H54 (cell line): ENCODE data around the gene SUPT5H.

ENCODE experiments used
- DNase-seq: peaks from one replicate; pipeline ENCODE4 v3.0.0; 2011; ENCODE audit warnings: low spot score, mixed read lengths; ENCODE audit not compliant: insufficient read length
- FAIRE-seq: peaks from 3 replicates; lab custom pipeline; 2011; peaks lifted over from hg19 to GRCh38; lab: Jason Lieb, UNC
- POLR2A ChIP-seq: IDR thresholded peaks from 2 replicates; pipeline ENCODE4 v1.6.1; 2011; ENCODE audit warnings: low read depth, mild to moderate bottlenecking, low read length

SUPT5H gene

DNA sequence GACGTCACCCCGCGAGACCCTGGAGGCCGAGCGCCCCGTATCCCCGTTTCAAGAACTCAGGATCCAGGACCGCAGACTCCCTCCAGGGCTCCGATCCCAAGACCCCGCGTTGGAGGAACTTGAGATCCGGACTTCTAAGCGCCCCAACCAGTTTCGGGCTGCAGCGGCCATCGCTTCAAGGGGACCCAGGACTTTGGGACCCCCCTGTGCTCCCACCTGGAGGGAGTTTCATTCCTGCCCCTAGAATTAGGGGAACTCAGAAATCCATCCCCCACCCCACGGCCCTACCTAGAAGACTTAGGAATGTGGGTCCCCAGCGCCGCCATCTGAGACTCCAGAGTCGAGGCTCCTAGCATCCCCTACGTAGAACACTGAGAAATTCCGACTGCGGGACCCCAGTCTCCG, 32.5 kb upstream of the SUPT5H start:
- no peak for DNase-seq
- no peak for TF ChIP-seq POLR2A
- no peak for FAIRE-seq

DNA sequence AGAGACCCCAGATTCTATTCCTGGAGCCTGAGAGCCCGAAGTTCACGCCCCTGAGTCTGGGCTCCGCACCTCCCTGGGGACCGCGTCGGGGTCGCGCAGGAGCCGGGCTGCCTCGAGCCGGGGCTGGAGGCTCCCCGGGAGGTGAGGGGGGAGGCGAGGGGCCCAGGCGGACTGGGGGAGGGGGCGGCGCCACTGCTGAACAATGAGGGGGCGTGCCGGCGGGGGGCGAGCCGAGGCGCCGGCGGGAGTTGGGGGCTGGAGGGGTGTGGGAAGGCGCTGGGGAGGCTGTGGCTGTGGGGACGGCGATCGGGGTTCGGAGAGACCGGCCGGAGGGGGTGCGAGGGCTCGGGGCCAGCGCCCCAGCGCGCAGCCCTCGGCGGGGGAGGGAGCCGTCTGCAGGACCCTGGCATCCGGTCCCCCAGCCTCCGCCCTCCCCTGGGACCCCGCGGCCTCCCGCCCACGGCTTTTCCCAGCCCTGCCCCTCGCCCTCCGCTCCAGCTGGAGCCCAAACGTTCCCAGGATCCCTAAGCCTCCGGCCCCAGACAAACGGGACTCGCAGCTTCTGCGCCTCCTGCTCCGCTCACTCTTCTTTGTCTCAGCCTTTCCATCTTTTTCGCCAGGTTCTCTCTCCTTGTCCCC, 32.0 kb upstream of the SUPT5H start:
- TF ChIP-seq POLR2A: peak; percentile 25; the same call in 1 of the 2 replicates
- no peak for DNase-seq
- no peak for FAIRE-seq

DNA sequence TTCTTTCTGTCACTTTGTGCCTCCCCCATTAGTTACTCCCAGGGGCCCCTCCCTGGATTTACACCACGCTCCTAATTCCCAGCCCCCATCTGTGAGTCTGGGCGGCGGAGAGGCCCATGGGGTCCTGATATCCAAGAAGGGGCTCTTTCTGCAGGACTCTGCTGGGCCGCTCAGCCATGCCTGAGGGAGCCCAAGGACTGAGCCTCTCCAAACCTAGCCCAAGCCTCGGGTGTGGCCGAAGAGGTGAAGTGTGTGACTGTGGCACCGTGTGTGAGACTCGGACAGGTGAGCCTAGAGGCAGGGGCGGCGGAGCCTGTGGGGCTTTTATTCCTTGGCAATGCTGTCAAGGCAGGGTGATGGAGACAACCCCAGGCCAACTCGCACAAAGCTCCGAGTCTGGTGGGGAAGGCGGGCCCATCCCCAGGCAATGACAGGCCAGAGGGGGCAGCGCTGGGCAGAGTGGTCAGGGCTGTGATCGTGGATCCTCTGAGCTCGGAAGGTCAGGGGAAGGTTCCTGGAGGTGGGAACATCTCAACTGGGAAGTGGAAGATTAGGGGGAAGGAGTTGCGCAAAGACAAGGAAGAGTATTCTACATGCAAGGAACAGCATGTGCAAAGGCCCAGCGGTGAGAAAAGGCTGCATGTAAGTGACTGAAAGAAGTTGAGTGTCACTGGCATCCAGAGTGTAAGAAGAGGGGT, 31.3 kb upstream of the SUPT5H start:
- FAIRE-seq (no peak), DNase-seq (no peak)
- no peak for TF ChIP-seq POLR2A

DNA sequence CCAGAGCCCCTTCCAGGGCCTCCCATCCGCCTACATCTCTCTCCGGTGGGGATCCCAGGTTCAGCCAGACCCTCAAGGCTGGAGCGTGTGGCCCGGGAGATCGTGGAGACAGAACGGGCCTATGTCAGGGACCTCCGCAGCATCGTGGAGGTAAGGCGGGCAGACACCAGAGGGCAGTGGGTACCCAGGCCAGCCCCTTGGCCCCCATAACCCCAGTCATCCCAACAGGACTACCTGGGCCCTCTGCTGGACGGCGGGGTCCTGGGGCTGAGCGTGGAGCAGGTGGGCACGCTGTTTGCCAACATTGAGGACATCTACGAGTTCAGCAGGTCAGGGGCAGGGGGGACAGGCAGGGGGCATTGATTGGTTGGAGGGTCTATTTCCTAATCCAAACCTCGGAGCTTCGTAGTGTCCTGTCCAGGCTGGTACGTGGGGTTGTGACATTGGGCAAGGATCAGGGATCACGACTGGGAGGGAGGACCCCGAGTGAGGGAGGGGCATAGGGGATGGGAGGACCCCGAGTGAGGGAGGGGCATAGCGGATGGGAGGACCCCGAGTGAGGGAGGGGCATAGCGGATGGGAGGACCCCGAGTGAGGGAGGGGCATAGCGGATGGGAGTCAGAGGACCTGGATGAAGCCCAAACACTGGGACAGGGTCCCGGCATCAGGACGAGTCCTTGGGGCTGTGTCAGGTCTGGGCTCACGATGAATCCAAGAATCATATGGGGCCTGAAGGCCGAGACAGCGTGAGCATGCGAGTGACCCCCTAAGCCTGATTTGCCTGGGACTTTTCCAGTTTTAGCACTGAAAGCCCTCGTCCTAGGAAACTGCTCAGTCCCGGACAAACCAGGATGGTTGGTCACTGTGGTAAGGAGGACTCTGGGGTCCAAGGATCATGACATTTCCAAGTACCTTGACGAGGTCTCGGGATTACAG, 30.0 kb upstream of the SUPT5H start:
- TF ChIP-seq POLR2A: no peak
- FAIRE-seq (no peak), DNase-seq (no peak)

DNA sequence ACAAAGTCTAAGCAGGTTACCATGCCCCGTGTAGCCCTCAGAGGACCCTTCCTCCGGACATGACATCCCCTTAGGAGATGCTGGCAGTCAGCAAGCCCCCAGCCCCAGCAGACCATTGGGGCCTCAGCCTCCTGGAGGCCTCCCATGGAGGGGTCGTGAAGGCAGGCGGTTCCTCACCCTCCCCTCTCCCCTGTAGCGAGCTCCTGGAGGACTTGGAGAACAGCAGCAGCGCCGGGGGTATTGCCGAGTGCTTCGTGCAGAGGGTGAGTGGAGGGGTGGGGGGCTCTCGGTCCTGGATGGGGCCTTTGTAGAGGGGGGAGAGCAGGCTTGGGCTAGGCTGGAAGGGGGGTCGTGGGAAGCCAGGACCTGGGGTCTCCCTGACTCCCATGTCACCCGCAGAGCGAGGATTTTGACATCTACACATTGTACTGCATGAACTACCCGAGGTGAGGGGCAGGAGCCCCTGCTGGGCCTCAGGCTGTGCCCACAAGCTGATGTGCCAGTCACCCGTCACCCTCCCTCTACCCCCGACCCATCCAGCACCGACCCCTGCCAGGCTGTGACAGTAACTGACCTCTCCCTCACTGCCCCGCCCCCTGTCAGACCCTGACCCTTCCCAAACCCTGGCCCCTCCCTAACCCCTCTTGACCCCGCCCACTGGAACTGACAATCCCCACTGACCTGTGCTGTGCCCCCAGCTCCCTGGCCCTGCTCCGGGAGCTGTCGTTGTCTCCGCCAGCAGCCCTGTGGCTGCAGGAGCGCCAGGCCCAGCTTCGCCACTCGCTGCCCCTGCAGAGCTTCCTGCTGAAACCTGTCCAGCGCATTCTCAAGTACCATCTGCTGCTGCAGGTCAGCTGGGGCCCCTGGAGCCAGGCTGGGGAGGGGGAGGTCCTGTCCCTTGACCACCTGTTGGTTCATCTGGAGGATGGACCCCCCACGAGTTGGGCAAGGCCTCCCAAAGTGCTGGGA, 28.9 kb upstream of the SUPT5H start:
- no peak for TF ChIP-seq POLR2A
- FAIRE-seq (no peak), DNase-seq (no peak)

DNA sequence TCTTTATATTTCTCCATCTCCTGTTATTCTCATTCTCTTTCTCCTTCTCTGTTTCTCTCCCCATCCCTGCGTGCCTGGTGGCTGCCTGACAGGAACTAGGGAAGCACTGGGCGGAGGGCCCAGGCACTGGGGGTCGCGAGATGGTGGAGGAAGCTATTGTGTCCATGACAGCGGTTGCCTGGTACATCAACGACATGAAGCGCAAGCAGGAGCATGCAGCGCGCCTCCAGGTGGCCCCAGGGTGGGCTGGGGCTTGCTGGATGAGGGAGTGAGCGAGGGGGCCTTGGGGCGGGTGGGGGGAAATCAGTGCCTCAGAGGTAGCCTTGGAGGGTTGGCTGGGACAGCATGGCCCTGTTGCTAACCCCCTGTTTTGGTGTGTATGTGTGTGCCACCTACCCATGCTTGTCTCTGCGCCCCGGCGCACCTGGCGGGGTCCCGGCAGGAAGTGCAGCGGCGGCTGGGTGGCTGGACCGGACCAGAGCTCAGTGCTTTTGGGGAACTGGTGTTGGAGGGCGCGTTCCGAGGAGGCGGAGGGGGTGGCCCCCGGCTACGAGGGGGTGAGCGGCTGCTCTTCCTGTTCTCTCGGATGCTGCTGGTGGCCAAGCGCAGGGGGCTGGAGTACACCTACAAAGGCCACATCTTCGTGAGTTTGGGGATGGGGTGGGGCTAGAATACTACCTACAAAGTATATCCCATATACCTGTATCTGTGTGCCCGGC, 27.8 kb upstream of the SUPT5H start:
- no peak for DNase-seq
- no peak for FAIRE-seq
- TF ChIP-seq POLR2A: no peak

DNA sequence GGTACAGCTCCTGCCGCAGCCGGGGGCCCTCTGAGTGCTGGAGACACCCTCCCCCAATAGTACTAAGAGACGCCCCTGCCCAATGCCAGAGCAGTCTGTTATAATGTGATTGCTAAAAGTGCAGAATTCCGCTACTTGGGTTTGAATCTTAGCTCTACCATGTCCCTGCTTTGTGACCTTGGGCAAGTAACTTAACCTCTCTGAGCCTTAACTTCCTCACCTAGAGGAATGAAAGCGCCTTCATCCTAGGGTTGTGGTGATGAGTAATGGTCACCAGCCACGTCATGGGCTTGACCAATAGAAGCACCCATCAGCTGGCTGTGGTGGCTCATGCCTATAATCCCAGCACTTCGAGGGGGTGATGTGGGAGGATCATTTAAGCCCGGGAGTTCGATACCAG, 26.4 kb upstream of the SUPT5H start:
- TF ChIP-seq POLR2A: no peak
- DNase-seq: no peak
- FAIRE-seq: no peak

DNA sequence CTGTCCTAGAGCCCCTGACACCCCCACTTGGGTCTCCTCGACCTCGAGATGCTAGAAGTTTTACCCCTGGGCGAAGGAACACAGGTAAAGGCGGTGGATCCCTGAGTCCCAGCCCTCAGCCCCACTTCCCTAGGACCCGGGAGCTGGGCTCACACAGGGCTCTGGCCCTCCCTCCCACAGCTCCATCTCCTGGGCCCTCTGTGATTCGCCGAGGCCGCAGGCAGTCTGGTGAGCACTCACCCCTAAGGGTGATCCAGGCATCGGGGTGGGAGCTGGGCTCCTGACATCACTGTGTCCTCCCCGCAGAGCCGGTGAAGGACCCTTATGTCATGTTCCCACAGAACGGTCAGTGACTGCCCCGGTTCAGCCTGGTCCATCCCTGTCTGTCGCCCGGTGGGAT, 24.6 kb upstream of the SUPT5H start:
- TF ChIP-seq POLR2A: no peak
- FAIRE-seq (no peak), DNase-seq (no peak)

DNA sequence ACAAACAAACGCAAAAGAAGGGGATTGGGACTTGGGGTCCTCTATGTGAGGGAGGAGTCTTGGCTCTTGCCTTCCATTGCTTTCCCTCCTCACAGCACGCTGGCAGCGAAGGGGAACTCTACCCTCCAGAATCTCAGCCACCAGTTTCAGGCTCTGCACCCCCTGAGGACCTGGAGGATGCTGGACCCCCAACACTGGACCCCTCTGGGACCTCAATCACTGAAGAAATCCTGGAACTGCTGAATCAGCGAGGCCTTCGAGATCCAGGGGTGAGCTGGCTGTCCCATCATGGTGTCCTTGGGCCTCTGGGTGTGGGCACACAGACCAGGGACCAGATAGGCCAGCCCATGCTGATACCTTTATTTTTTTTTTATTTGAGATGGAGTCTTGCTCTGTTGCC, 23.4 kb upstream of the SUPT5H start:
- FAIRE-seq: no peak
- TF ChIP-seq POLR2A: 0 out of 2 replicates have a peak, but pooled peaks have one; percentile 13
- DNase-seq: no peak

DNA sequence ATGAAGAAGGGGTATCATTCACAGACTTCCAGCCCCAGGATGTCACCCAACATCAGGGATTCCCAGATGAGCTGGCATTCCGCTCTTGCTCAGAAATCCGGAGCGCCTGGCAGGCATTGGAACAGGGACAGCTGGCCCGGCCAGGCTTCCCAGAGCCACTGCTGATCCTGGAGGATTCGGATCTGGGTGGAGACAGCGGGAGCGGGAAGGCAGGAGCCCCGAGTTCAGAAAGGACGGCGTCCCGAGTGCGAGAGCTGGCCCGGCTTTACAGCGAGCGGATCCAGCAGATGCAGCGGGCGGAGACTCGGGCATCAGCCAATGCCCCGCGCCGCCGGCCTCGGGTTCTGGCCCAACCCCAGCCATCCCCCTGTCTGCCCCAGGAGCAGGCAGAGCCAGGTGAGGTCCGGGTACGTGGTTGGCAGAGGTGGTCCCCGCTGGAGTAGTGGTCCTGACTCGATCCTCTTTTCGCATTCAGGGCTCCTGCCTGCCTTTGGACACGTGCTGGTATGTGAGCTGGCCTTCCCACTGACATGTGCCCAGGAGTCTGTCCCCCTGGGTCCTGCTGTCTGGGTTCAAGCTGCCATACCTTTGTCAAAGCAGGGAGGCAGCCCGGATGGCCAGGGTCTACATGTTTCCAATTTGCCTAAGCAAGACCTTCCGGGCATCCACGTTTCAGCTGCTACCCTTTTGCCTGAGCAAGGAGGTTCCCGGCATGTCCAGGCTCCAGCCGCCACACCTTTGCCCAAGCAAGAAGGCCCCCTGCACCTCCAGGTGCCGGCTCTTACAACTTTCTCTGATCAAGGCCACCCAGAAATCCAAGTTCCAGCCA, 21.9 kb upstream of the SUPT5H start:
- no peak for TF ChIP-seq POLR2A
- no peak for FAIRE-seq
- DNase-seq: no peak

DNA sequence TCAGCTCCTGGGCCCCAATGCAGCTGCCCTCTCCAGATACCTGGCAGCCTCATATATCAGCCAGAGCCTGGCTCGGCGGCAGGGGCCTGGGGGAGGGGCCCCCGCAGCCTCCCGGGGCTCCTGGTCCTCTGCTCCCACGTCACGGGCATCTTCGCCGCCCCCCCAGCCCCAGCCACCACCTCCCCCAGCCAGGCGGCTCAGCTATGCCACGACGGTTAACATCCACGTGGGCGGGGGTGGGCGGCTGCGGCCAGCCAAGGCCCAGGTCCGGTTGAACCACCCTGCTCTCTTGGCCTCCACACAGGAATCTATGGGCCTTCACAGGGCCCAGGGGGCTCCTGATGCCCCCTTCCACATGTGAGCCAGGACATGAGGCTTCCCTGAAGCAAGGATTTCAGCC, 20.4 kb upstream of the SUPT5H start:
- FAIRE-seq (no peak), DNase-seq (no peak)
- TF ChIP-seq POLR2A: no peak

DNA sequence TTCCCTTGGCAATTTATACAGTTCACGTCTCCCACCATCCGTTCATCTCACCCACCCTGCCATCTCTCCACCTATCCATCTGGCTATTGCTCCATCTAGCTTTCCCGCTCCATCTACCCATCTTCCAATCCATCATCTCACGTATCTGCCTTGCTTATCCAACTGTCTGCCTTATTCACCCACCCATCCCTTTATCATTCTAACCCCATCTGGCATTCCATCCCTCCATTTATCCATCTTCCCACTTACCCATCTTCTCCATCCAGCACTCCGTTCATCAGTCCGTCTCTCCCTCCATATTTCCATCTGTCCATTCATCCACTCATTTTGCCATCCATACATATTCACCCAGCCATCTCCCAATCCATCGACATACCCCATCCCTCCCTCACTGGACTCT, 19.6 kb upstream of the SUPT5H start:
- DNase-seq (no peak), FAIRE-seq (no peak)
- TF ChIP-seq POLR2A: no peak
